ENCODE results near the gene OPCML. TPM values are rescaled to one million over a fixed set of nuclear protein-coding genes. Genes with fewer than 3 reads are reported as not detected.

OPCML gene
- total RNA-seq, 1 experiment from 2014 or later, result 0.13 TPM

- intact Hi-C loops (cut with micrococcal nuclease; ENCODE audit: unreplicated experiment), result no loop called here
- Histone ChIP-seq H3K4me1 (ENCODE audit: insufficient read depth, low read length, poor library complexity, severe bottlenecking) (no peaks in the 10 kb centered on the region), H3K36me3 (ENCODE audit: insufficient read depth, low read length, poor library complexity, severe bottlenecking) (no peaks in the 10 kb centered on the region), H3K27ac (ENCODE audit: low read depth, low read length, poor library complexity, severe bottlenecking) (no peak overlapping the region), H3K4me3 (ENCODE audit: low read depth, low read length, poor library complexity, severe bottlenecking) (no peak overlapping the region), H3K27me3 (replicated peaks; ENCODE audit: insufficient read depth, low read depth, low read length, poor library complexity) (peaks cover 6% of the 10 kb centered on the region), H3K9me3 (ENCODE audit: low read depth, low read length, poor library complexity, severe bottlenecking) (no peaks in the 10 kb centered on the region)
- DNase-seq (ENCODE audit: low spot score), result no peak
- ChIA-PET POLR2A (ENCODE audit: low non-redundant PET) (no interaction called here), CTCF (no interaction called here)
- no peak for TF ChIP-seq CTCF (conservative IDR thresholded peaks at IDR 0.05; ENCODE audit: low read depth, low read length)
- no TSS peak for BruUV-seq (replicated peaks)
Measured at GRCh38 chr11:132909021-132909606, 623.2 kb downstream of the OPCML start.

GRCh38 chr11:132908414-132908810 is 623.9 kb downstream of the OPCML start:
- no TSS peak for BruUV-seq (replicated peaks)
- Histone ChIP-seq H3K27me3 (replicated peaks; ENCODE audit: insufficient read depth, low read depth, low read length, poor library complexity) (peaks cover 6% of the 10 kb centered on the region), H3K9me3 (ENCODE audit: low read depth, low read length, poor library complexity, severe bottlenecking) (no peaks in the 10 kb centered on the region), H3K36me3 (ENCODE audit: insufficient read depth, low read length, poor library complexity, severe bottlenecking) (no peaks in the 10 kb centered on the region), H3K4me3 (ENCODE audit: low read depth, low read length, poor library complexity, severe bottlenecking) (no peak overlapping the region), H3K4me1 (ENCODE audit: insufficient read depth, low read length, poor library complexity, severe bottlenecking) (no peaks in the 10 kb centered on the region), H3K27ac (ENCODE audit: low read depth, low read length, poor library complexity, severe bottlenecking) (no peak overlapping the region)
- ChIA-PET CTCF (no interaction called here), POLR2A (ENCODE audit: low non-redundant PET) (no interaction called here)
- DNase-seq (ENCODE audit: low spot score), result no peak
- TF ChIP-seq EZH2 (IDR thresholded peaks at IDR 0.05; ENCODE audit: borderline replicate concordance, low read depth, low read length, poor library complexity, severe bottlenecking), result no peak
- no peak for TF ChIP-seq CTCF (conservative IDR thresholded peaks at IDR 0.05; ENCODE audit: low read depth, low read length)
- intact Hi-C loops (cut with micrococcal nuclease; ENCODE audit: unreplicated experiment), result no loop called here

DNA sequence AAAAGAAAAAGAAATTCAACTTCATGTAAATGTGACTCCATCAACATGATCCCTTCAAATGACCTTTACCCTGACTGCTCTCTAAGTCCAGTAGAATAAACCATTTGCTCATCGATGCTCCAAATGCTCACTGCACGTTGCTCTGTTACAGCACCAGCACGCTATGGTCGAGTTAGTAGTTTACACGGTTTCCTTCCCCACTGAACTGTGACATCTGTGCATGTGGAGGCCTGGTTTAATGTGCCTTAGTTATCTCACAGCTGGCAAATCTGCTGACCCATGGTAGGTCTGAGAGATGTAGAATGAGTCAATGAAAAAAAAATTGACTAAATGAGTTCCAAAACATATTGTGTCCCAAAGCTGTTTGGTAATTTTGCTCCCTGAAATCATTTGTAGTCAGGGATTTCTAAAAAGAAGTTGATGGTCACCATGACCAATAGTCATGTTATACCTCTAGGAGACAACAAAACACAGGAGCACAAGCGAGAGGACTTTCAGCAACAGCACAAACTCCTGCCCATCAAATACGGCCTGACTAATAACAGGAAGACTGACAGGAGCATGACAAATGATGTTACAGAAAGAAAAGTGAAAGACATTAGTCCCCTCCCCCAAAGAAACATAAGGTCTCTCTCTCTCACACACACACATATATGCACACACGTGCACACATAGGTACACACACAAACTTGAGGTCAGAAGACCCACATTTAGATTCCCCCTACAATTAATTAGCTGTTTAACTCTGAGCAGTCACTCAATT is 624.5 kb downstream of the OPCML start:
- ChIA-PET POLR2A (ENCODE audit: low non-redundant PET) (no interaction called here), CTCF (no interaction called here)
- H3K27me3 ChIP-seq (replicated peaks; ENCODE audit: insufficient read depth, low read depth, low read length, poor library complexity), result peaks cover 4% of the 10 kb centered on the region
- intact Hi-C loops (cut with micrococcal nuclease; ENCODE audit: unreplicated experiment), result no loop called here
- H3K27ac ChIP-seq (ENCODE audit: low read depth, low read length, poor library complexity, severe bottlenecking), result no peak overlapping the region
- TF ChIP-seq CTCF (conservative IDR thresholded peaks at IDR 0.05; ENCODE audit: low read depth, low read length), result no peak
- no peak for TF ChIP-seq EZH2 (IDR thresholded peaks at IDR 0.05; ENCODE audit: borderline replicate concordance, low read depth, low read length, poor library complexity, severe bottlenecking)
- DNase-seq (ENCODE audit: low spot score), result no peak
- H3K4me1 ChIP-seq (ENCODE audit: insufficient read depth, low read length, poor library complexity, severe bottlenecking), result no peaks in the 10 kb centered on the region
- no peaks in the 10 kb centered on the region for H3K36me3 ChIP-seq (ENCODE audit: insufficient read depth, low read length, poor library complexity, severe bottlenecking)
- H3K4me3 ChIP-seq (ENCODE audit: low read depth, low read length, poor library complexity, severe bottlenecking), result no peak overlapping the region
- H3K9me3 ChIP-seq (ENCODE audit: low read depth, low read length, poor library complexity, severe bottlenecking), result no peaks in the 10 kb centered on the region
- no TSS peak for BruUV-seq (replicated peaks)

Data from A673 (cell line).